Endodermal cell (in vitro differentiated cells): ENCODE data around the gene MPDZ. TPM values are rescaled to one million over a fixed set of nuclear protein-coding genes. Genes with fewer than 3 reads are reported as not detected.
A peak's percentile ranks its signal among the peaks of the same experiment; 100 is the strongest.

Experiments
- DNase-seq: peaks from one replicate; pipeline ENCODE4 v3.0.0-alpha.2; 2017
- H3K27ac ChIP-seq: 2 replicates; pipeline ENCODE4 v1.5.1; 2013; ENCODE audit warnings: mild to moderate bottlenecking, low read depth, low read length, moderate library complexity
- H3K27me3 ChIP-seq: 2 replicates; pipeline ENCODE4 v1.6.1; 2013; ENCODE audit warnings: mild to moderate bottlenecking, low read length, moderate library complexity; ENCODE audit not compliant: insufficient read depth, control insufficient read depth, poor library complexity, severe bottlenecking
- H3K36me3 ChIP-seq: 2 replicates; pipeline ENCODE4 v1.7.0; 2013; ENCODE audit warnings: mild to moderate bottlenecking, low read length, moderate library complexity; ENCODE audit not compliant: control insufficient read depth, insufficient read depth
- H3K4me1 ChIP-seq: one replicate; pipeline ENCODE4 v1.7.0; 2013; ENCODE audit warnings: low read length; ENCODE audit not compliant: control insufficient read depth, insufficient read depth
- H3K4me3 ChIP-seq: 2 replicates; pipeline ENCODE4 v1.5.1; 2013; ENCODE audit warnings: mild to moderate bottlenecking, low read length, moderate library complexity
- H3K9ac ChIP-seq: 2 replicates; pipeline ENCODE4 v1.6.1; 2013; ENCODE audit warnings: mild to moderate bottlenecking, low read length, moderate library complexity; ENCODE audit not compliant: poor library complexity, severe bottlenecking; ENCODE audit errors: extremely low read depth
- H3K9me3 ChIP-seq: 2 replicates; pipeline ENCODE4 v1.6.1; 2013; ENCODE audit warnings: mild to moderate bottlenecking, low read length, moderate library complexity; ENCODE audit not compliant: control insufficient read depth
- H3K27ac Mint-ChIP-seq: 2 replicates; pipeline ENCODE4 v1.8.0; 2020; ENCODE audit warnings: mixed read lengths
- H3K27me3 Mint-ChIP-seq: 2 replicates; pipeline ENCODE4 v1.8.0; 2021; ENCODE audit warnings: mild to moderate bottlenecking, mixed read lengths; ENCODE audit not compliant: insufficient read depth
- H3K36me3 Mint-ChIP-seq: 2 replicates; pipeline ENCODE4 v1.8.0; 2020; ENCODE audit warnings: low read depth, mixed read lengths
- H3K4me1 Mint-ChIP-seq: 2 replicates; pipeline ENCODE4 v1.8.0; 2020; ENCODE audit warnings: mixed read lengths
- H3K4me3 Mint-ChIP-seq: 2 replicates; pipeline ENCODE4 v1.8.0; 2020; ENCODE audit warnings: mild to moderate bottlenecking, moderate library complexity, mixed read lengths
- H3K9me3 Mint-ChIP-seq: 2 replicates; pipeline ENCODE4 v1.8.0; 2020; ENCODE audit warnings: mild to moderate bottlenecking, mixed read lengths
- CTCF ChIP-seq: fragments of 200-600 bp; sonication (generic); conservative IDR thresholded peaks from 2 replicates; pipeline ENCODE4 v1.5.0; 2021; ENCODE audit warnings: antibody characterized with exemption, mild to moderate bottlenecking
- WGBS, 2 experiments: methylation state at CpG; one replicate each; pipeline versions ENCODE4 v1.1.5 to v1.1.7; 2013; ENCODE audit warnings: missing lambda C conversion rate in 2 of 2, mixed read lengths in 1 of 2; ENCODE audit not compliant: insufficient coverage in 1 of 2, insufficient read length in 1 of 2; 5-methylcytosine and 5-hydroxymethylcytosine counted together
- long read RNA-seq, 4 experiments: library from polyadenylated mRNA in 2 of 4; library from RNA in 1 of 4; library from capped mRNA in 1 of 4; stranded (forward) in 3 of 4; unstranded in 1 of 4; transcript quantifications; one replicate each; pipeline ENCODE4 v2.0.0, GENCODE V29; 2020 to 2021; ENCODE audit warnings: inconsistent platforms in 1 of 4
- polyA plus RNA-seq, 2 experiments: library from polyadenylated mRNA; stranded (reverse); fragments of 50-300 nt; gene quantifications; one replicate each; pipeline ENCODE4 v1.2.3, GENCODE V29; 2013
- total RNA-seq, 2 donors: library from RNA; stranded (reverse); fragmentation: NEBNext Ultra II Directional in 1 of 2; extraction: Animal tissue kit (Norgen Biotek cat#: 25700) in 1 of 2; gene quantifications; 2 replicates in 1 of 2; 3 replicates in 1 of 2; pipeline ENCODE4 v1.2.1, GENCODE V29; 2021

The MPDZ gene, protein sequence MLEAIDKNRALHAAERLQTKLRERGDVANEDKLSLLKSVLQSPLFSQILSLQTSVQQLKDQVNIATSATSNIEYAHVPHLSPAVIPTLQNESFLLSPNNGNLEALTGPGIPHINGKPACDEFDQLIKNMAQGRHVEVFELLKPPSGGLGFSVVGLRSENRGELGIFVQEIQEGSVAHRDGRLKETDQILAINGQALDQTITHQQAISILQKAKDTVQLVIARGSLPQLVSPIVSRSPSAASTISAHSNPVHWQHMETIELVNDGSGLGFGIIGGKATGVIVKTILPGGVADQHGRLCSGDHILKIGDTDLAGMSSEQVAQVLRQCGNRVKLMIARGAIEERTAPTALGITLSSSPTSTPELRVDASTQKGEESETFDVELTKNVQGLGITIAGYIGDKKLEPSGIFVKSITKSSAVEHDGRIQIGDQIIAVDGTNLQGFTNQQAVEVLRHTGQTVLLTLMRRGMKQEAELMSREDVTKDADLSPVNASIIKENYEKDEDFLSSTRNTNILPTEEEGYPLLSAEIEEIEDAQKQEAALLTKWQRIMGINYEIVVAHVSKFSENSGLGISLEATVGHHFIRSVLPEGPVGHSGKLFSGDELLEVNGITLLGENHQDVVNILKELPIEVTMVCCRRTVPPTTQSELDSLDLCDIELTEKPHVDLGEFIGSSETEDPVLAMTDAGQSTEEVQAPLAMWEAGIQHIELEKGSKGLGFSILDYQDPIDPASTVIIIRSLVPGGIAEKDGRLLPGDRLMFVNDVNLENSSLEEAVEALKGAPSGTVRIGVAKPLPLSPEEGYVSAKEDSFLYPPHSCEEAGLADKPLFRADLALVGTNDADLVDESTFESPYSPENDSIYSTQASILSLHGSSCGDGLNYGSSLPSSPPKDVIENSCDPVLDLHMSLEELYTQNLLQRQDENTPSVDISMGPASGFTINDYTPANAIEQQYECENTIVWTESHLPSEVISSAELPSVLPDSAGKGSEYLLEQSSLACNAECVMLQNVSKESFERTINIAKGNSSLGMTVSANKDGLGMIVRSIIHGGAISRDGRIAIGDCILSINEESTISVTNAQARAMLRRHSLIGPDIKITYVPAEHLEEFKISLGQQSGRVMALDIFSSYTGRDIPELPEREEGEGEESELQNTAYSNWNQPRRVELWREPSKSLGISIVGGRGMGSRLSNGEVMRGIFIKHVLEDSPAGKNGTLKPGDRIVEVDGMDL (N-terminal part only)
- total RNA-seq = 10 to 100 TPM; 38.0 to 44.0 TPM
- polyA plus RNA-seq (2013, experiment 1 of 2) = 49.0 TPM
- polyA plus RNA-seq (2013, experiment 2 of 2) = 49.5 TPM
- long read RNA-seq, experiment 1, partial matches to known transcripts = 9 of 15 reads
- long read RNA-seq, experiment 1, other reads (novel, unspliced or antisense) = 6 of 15 reads
- long read RNA-seq, experiment 2, full-length matches to known transcripts = 1 of 32 reads
- long read RNA-seq, experiment 2, partial matches to known transcripts = 7 of 32 reads
- long read RNA-seq, experiment 2, other reads (novel, unspliced or antisense) = 24 of 32 reads
- long read RNA-seq, experiment 3, full-length matches to known transcripts = 2 of 69 reads
- long read RNA-seq, experiment 3, partial matches to known transcripts = 48 of 69 reads
- long read RNA-seq, experiment 3, other reads (novel, unspliced or antisense) = 19 of 69 reads
- long read RNA-seq, experiment 4, partial matches to known transcripts = 3 of 5 reads
- long read RNA-seq, experiment 4, other reads (novel, unspliced or antisense) = 2 of 5 reads

DNA sequence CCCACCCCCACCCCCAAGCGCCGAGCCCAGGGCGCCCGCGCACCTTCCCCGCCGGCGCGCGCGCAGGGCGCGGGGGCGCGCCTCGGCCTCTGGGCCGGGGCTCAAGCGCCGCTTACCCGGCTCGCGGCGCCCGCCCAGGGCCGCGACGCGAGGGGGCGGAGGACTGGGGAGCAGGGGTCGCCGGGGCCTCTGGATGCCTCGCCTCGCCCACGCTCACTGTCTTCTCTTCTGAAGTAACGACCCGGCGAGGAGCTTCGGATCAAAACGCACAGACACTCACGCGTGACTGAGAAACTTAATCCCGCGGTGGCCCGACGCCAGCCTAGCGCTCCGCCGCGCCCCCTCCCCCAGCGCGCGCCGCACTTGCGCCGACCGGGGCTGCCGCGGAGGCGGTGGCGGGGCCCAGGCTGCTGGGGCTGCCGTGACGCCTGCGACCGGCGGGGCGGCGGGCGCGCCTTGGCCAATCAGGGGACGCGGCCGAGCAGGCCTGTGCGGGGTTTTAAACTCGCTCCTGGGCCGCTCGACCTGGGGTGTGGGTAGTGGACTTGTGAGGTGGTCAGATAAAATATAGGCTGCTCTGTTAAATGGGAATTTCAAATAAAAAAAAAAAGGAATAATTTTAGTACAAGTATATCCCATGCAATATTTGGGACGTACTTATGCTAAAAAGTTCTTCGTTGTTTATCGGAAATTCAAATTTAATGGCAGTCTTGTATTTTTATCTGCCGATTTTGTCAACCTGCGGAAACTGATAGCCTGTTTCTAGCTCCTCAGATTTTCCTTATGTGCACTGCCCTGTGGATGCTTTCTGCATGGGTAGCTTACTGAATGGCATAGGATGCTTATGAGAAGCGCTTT is at the start of gene MPDZ:
TSS of gene MPDZ (minus strand) at position 409 of the 858 bp plus-strand sequence. CDS start 29,377 bp downstream, outside the sequence.
- Mint-ChIP-seq H3K9me3 (no peaks in the 10 kb centered on the region), H3K27me3 (no peaks in the 10 kb centered on the region), H3K4me1 (peaks cover 20% of the 10 kb centered on the region), H3K36me3 (no peaks in the 10 kb centered on the region), H3K4me3 (peak within 1 kb of the TSS; percentile 77), H3K27ac (peak within 1 kb of the TSS; percentile 90)
- Histone ChIP-seq H3K9me3 (no peaks in the 10 kb centered on the region), H3K27me3 (no peaks in the 10 kb centered on the region), H3K4me1 (no peaks in the 10 kb centered on the region), H3K27ac (peak within 1 kb of the TSS; percentile 92), H3K9ac (peak within 1 kb of the TSS; percentile 58), H3K36me3 (no peaks in the 10 kb centered on the region), H3K4me3 (peak within 1 kb of the TSS; percentile 89)
- 6 to 32% methylated on average over 15 to 82 of the region's 82 CpGs for WGBS, 2 experiments
- DNase-seq = peak; percentile 88
- peak; percentile 32 for TF ChIP-seq CTCF

- no peak for DNase-seq
- Histone ChIP-seq H3K4me1 (no peaks in the 10 kb centered on the region), H3K27me3 (no peaks in the 10 kb centered on the region), H3K9ac (no peak overlapping the region), H3K27ac (no peak overlapping the region), H3K36me3 (no peaks in the 10 kb centered on the region), H3K4me3 (no peak overlapping the region), H3K9me3 (no peaks in the 10 kb centered on the region)
- no peaks in the 10 kb centered on the region for H3K9me3 Mint-ChIP-seq
- H3K27ac Mint-ChIP-seq = no peak overlapping the region
- H3K27me3 Mint-ChIP-seq = no peaks in the 10 kb centered on the region
- no peaks in the 10 kb centered on the region for H3K4me1 Mint-ChIP-seq
- H3K4me3 Mint-ChIP-seq = no peak overlapping the region
- WGBS, 2 experiments = 100% methylated on average over 1 of the region's 1 CpG
- TF ChIP-seq CTCF = no peak
- no peaks in the 10 kb centered on the region for H3K36me3 Mint-ChIP-seq
Measured at GRCh38 chr9:13324988-13325387, 45.5 kb upstream of the MPDZ start.
